ENCODE measurements around the gene ANAPC15.

Gene ANAPC15

GRCh38 chr11:72124046-72124445, 11.6 kb upstream of the ANAPC15 start:
- no peak for DNase-seq (ENCODE audit: low read depth)

GRCh38 chr11:72123117-72123653, 10.7 kb upstream of the ANAPC15 start:
- DNase-seq (ENCODE audit: low read depth) = no peak

GRCh38 chr11:72122607-72123006, 10.1 kb upstream of the ANAPC15 start:
- no peak for DNase-seq (ENCODE audit: low read depth)

- DNase-seq (ENCODE audit: low read depth) = no peak
These were observed 8.4 kb upstream of the ANAPC15 start for GRCh38 chr11:72120930-72121329.

GRCh38 chr11:72119198-72119597, 6.7 kb upstream of the ANAPC15 start:
- no peak for DNase-seq (ENCODE audit: low read depth)

GRCh38 chr11:72116019-72116755, 3.7 kb upstream of the ANAPC15 start:
- DNase-seq (ENCODE audit: low read depth) = no peak

- DNase-seq (ENCODE audit: low read depth) = no peak
These were observed 2.1 kb upstream of the ANAPC15 start for GRCh38 chr11:72114570-72114969.

- DNase-seq (ENCODE audit: low read depth) = no peak
These were observed 698 bp upstream of the ANAPC15 start for GRCh38 chr11:72112978-72113808.

- no peak for DNase-seq (ENCODE audit: low read depth)
These were observed 974 bp downstream of the ANAPC15 start for GRCh38 chr11:72111300-72112142.

GRCh38 chr11:72105888-72106287, 6.6 kb downstream of the ANAPC15 start, which contains the start of gene TOMT:
TOMT (plus strand) TSS chr11:72105924; CDS start chr11:72105952, 28 bp downstream.
- no peak for DNase-seq (ENCODE audit: low read depth)

- no peak for DNase-seq (ENCODE audit: low read depth)
These were observed 8.7 kb downstream of the ANAPC15 start for GRCh38 chr11:72103754-72104167.

- peak; percentile 97 for DNase-seq (ENCODE audit: low read depth)
These were observed 9.3 kb downstream of the ANAPC15 start, which contains the start of gene LAMTOR1 for GRCh38 chr11:72102946-72103753. LAMTOR1 (minus strand) TSS chr11:72103297; CDS start chr11:72103224, 73 bp downstream.

- no peak for DNase-seq (ENCODE audit: low read depth)
These were observed 9.9 kb downstream of the ANAPC15 start for GRCh38 chr11:72102631-72102945.

- DNase-seq (ENCODE audit: low read depth) = no peak
These were observed 10.3 kb downstream of the ANAPC15 start for GRCh38 chr11:72102162-72102561.

- no peak for DNase-seq (ENCODE audit: low read depth)
These were observed 12.0 kb downstream of the ANAPC15 start for GRCh38 chr11:72100462-72100861.

GRCh38 chr11:72100009-72100408, 12.5 kb downstream of the ANAPC15 start:
- DNase-seq (ENCODE audit: low read depth) = no peak

- no peak for DNase-seq (ENCODE audit: low read depth)
These were observed 13.8 kb downstream of the ANAPC15 start for GRCh38 chr11:72098741-72099140.

- DNase-seq (ENCODE audit: low read depth) = peak; percentile 49
These were observed 21.2 kb downstream of the ANAPC15 start for GRCh38 chr11:72091292-72091691.

- no peak for DNase-seq (ENCODE audit: low read depth)
These were observed 24.3 kb downstream of the ANAPC15 start for GRCh38 chr11:72088076-72088808.

GRCh38 chr11:72085621-72086351, 26.7 kb downstream of the ANAPC15 start:
- no peak for DNase-seq (ENCODE audit: low read depth)

Measured in activated T-cell treated with anti-CD3 and anti-CD28 coated beads for 24 hours (primary cell).